Measurements from ENCODE around the gene CDH4. TPM values are rescaled to one million over a fixed set of nuclear protein-coding genes. Genes with fewer than 3 reads are reported as not detected.

Gene CDH4
- total RNA-seq, 4 donors from 2014 or later = not detected

DNA sequence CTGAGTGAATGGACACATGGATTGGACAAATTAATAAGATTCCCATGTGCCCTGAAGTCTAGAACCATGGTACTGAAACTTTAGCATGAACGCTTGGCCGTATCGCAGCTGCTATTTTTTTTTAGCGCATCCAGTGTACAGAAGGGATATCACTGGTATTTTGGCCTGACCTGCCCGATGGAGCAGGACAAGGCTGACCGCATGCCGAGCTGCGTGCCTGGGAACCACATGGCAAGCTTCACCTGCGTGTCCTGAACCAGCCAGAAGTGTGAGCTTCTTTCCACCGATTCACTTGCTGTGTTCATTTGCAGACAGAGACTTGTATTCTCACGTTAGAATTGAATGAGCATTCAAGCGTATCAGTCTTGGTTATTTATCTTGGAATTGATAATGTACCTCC lies 145.7 kb downstream of the CDH4 start:
- in situ Hi-C loops (cut with MboI; ENCODE audit: low pct_ligation_motif_present in 1 of 4, low pct_unique_long_range_greater_than_20kb in 1 of 4, low sequenced_read_pairs in 3 of 4) = no loop called here
- Histone ChIP-seq H3K9me3 (no peaks in the 10 kb centered on the region), H3K36me3 (no peaks in the 10 kb centered on the region), H3K27ac (no peak overlapping the region), H3K27me3 (no peaks in the 10 kb centered on the region), H3K4me3 (no peak overlapping the region), H3K4me1 (no peaks in the 10 kb centered on the region)
- intact Hi-C loops (cut with DNase I; ENCODE audit: low total_unique reads) = no loop called here
- DNase-seq = no peak
- TF ChIP-seq EP300 (IDR thresholded peaks at IDR 0.05; ENCODE audit: low read depth) = no peak
- TF ChIP-seq, protein P1, sequence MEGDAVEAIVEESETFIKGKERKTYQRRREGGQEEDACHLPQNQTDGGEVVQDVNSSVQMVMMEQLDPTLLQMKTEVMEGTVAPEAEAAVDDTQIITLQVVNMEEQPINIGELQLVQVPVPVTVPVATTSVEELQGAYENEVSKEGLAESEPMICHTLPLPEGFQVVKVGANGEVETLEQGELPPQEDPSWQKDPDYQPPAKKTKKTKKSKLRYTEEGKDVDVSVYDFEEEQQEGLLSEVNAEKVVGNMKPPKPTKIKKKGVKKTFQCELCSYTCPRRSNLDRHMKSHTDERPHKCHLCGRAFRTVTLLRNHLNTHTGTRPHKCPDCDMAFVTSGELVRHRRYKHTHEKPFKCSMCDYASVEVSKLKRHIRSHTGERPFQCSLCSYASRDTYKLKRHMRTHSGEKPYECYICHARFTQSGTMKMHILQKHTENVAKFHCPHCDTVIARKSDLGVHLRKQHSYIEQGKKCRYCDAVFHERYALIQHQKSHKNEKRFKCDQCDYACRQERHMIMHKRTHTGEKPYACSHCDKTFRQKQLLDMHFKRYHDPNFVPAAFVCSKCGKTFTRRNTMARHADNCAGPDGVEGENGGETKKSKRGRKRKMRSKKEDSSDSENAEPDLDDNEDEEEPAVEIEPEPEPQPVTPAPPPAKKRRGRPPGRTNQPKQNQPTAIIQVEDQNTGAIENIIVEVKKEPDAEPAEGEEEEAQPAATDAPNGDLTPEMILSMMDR (IDR thresholded peaks at IDR 0.05) = no peak
- no peak for TF ChIP-seq POLR2A (IDR thresholded peaks at IDR 0.05)
- TF ChIP-seq POLR2AphosphoS5 (IDR thresholded peaks at IDR 0.05) = no peak
- 89 to 90% methylated on average over 7 to 12 of the region's 12 CpGs for WGBS, 2 donors (ENCODE audit: low coverage in 1 of 2)

DNA sequence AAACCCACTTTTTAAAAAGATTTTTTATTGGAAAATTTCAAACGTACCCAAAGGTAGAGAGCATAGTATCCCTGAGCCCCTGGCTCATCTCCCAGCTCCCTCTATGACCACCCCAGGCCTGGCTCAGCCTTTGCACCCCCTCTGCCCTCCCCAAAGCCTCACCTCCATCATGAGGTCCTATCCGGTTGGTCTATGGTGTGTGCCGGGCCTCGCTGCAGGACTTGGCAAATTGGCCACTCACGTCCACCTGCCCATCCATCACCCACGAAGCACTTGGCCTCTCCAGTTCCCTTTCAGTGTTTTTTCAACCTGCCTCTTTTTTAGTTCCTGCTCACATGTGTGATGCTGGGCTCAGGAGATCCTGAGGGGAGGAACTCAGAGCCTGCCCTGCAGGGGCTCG lies 147.4 kb downstream of the CDH4 start:
- Histone ChIP-seq H3K4me3 (no peak overlapping the region), H3K27ac (no peak overlapping the region), H3K4me1 (no peaks in the 10 kb centered on the region), H3K27me3 (no peaks in the 10 kb centered on the region), H3K36me3 (no peaks in the 10 kb centered on the region), H3K9me3 (no peaks in the 10 kb centered on the region)
- intact Hi-C loops (cut with DNase I; ENCODE audit: low total_unique reads) = no loop called here
- WGBS, 2 donors (ENCODE audit: low coverage in 1 of 2) = 82% methylated on average over 2 to 7 of the region's 7 CpGs
- in situ Hi-C loops (cut with MboI; ENCODE audit: low pct_ligation_motif_present in 1 of 4, low pct_unique_long_range_greater_than_20kb in 1 of 4, low sequenced_read_pairs in 3 of 4) = no loop called here
- TF ChIP-seq POLR2A (IDR thresholded peaks at IDR 0.05) = no peak
- TF ChIP-seq POLR2AphosphoS5 (IDR thresholded peaks at IDR 0.05) = no peak
- TF ChIP-seq, protein P1 (IDR thresholded peaks at IDR 0.05) = no peak
- TF ChIP-seq EP300 (IDR thresholded peaks at IDR 0.05; ENCODE audit: low read depth) = no peak
- DNase-seq = no peak

DNA sequence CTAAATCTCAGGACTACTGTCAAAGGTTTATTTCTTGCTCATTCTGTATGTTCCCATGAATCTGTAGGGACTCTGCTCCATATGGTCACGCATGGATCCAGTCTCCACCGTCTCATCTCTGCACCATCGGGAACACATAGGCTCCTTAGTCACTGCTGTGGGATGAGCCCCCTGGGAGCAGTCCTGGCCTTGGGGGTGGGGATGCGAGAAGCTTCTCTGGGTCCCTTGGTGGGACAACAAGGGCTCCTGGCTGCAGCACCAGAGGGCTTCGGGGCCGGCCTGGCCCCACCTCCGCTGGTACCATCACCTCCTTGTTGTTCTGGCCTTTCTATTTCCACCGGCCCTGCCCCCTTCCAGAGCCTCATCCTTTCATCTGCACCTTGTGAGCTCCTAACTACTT lies 148.4 kb downstream of the CDH4 start:
- intact Hi-C loops (cut with DNase I; ENCODE audit: low total_unique reads) = no loop called here
- no peak for DNase-seq
- Histone ChIP-seq H3K9me3 (no peaks in the 10 kb centered on the region), H3K27me3 (no peaks in the 10 kb centered on the region), H3K36me3 (no peaks in the 10 kb centered on the region), H3K27ac (no peak overlapping the region), H3K4me3 (no peak overlapping the region), H3K4me1 (no peaks in the 10 kb centered on the region)
- TF ChIP-seq EP300 (IDR thresholded peaks at IDR 0.05; ENCODE audit: low read depth) (no peak), POLR2A (IDR thresholded peaks at IDR 0.05) (no peak), POLR2AphosphoS5 (IDR thresholded peaks at IDR 0.05) (no peak)
- TF ChIP-seq, protein P1 (IDR thresholded peaks at IDR 0.05) = no peak
- in situ Hi-C loops (cut with MboI; ENCODE audit: low pct_ligation_motif_present in 1 of 4, low pct_unique_long_range_greater_than_20kb in 1 of 4, low sequenced_read_pairs in 3 of 4) = no loop called here
- WGBS, 2 donors (ENCODE audit: low coverage in 1 of 2) = 79 to 87% methylated on average over 5 to 8 of the region's 8 CpGs

DNA sequence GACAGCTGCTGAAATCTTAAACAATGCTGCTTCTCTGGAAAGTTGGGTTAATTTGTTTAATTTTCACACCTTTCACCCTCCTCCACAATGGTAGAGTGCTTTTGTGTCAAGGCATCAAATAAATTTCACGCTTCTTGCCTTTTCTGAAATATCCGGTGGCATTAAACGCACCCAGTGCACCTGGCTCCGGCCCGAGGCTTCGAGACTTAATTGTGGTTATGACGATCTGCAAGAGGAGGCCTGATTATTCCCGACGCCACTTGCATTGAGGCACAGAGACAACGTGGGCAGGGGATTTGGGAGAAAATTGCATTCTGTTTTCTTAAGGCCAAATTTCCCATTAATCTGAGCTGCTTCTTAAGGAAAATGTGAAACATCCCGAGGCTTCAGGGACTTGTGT lies 152.2 kb downstream of the CDH4 start:
- intact Hi-C loops (cut with DNase I; ENCODE audit: low total_unique reads) (no loop called here), in situ Hi-C loops (cut with MboI; ENCODE audit: low pct_ligation_motif_present in 1 of 4, low pct_unique_long_range_greater_than_20kb in 1 of 4, low sequenced_read_pairs in 3 of 4) (no loop called here)
- Histone ChIP-seq H3K4me3 (no peak overlapping the region), H3K27ac (no peak overlapping the region), H3K27me3 (no peaks in the 10 kb centered on the region), H3K36me3 (no peaks in the 10 kb centered on the region), H3K4me1 (no peaks in the 10 kb centered on the region), H3K9me3 (no peaks in the 10 kb centered on the region)
- TF ChIP-seq POLR2A (IDR thresholded peaks at IDR 0.05) = no peak
- no peak for TF ChIP-seq POLR2AphosphoS5 (IDR thresholded peaks at IDR 0.05)
- TF ChIP-seq, protein P1 (IDR thresholded peaks at IDR 0.05) = no peak
- no peak for TF ChIP-seq EP300 (IDR thresholded peaks at IDR 0.05; ENCODE audit: low read depth)
- WGBS, 2 donors (ENCODE audit: low coverage in 1 of 2) = 67 to 85% methylated on average over 6 to 11 of the region's 11 CpGs
- DNase-seq = no peak
